Measurements from ENCODE around the gene EFCAB8. TPM values are rescaled to one million over a fixed set of nuclear protein-coding genes. Genes with fewer than 3 reads are reported as not detected.
"Not testable (repeated sequence)": the region's sequence is repeated elsewhere in the genome, so short reads cannot be mapped to it uniquely, and the experiment has no call there.

Gene EFCAB8
- total RNA-seq, 1 donor from 2014 or later, result 0.54 TPM

DNA sequence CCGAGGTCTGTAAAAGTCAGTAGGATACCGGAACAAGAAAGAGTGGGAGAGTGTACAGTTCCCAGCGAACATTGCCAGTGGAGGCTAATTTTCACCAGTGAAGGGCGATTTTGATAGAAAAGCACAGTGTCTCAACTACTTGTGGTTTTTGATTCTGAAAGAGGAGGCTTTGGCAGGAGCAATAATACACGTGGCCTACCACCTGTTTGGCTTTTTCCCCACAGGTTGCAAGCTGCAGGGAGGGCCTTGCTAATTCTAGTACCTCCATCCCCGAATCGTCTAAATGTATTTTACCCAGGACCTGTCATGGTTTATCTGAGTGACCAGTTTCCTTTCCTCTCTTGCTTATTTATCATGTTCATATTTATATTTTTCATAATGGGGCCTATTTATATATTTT, 3.3 kb upstream of the EFCAB8 start:
- H3K27ac Mint-ChIP-seq, result peak overlapping the region; percentile 58
- no peaks in the 10 kb centered on the region for H3K27me3 Mint-ChIP-seq
- H3K4me3 Mint-ChIP-seq, result no peak overlapping the region
- intact Hi-C loops (cut with micrococcal nuclease), result no loop called here
- peaks cover 42% of the 10 kb centered on the region for H3K36me3 Mint-ChIP-seq (ENCODE audit: low read depth)
- H3K9me3 Mint-ChIP-seq, result no peaks in the 10 kb centered on the region
- H3K4me1 Mint-ChIP-seq, result peaks cover 10% of the 10 kb centered on the region
- no peak for DNase-seq

DNA sequence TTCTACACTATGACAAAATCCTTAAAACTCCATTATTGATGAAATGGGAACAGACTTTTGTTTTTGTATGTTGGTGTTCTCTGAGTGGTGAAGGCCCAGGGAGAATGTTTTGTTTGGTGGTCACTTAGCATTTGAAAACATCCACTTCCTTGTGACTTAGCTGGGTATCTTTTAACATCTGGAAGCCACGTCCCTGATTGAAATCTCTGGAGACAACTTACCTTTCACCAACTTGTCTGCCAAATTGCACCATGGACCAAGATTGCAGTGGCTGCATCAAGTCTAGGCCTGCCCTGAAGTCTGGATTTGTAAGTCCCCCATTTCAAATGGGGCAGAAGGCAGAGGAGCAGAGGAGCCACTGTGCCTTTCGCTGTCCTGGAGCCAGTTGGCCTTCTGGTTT, 534 bp upstream of the EFCAB8 start:
- peaks cover 10% of the 10 kb centered on the region for H3K4me1 Mint-ChIP-seq
- no peak overlapping the region for H3K4me3 Mint-ChIP-seq
- no peaks in the 10 kb centered on the region for H3K27me3 Mint-ChIP-seq
- intact Hi-C loops (cut with micrococcal nuclease), result no loop called here
- no peak overlapping the region for H3K27ac Mint-ChIP-seq
- peaks cover 19% of the 10 kb centered on the region for H3K36me3 Mint-ChIP-seq (ENCODE audit: low read depth)
- no peaks in the 10 kb centered on the region for H3K9me3 Mint-ChIP-seq
- DNase-seq, result no peak

DNA sequence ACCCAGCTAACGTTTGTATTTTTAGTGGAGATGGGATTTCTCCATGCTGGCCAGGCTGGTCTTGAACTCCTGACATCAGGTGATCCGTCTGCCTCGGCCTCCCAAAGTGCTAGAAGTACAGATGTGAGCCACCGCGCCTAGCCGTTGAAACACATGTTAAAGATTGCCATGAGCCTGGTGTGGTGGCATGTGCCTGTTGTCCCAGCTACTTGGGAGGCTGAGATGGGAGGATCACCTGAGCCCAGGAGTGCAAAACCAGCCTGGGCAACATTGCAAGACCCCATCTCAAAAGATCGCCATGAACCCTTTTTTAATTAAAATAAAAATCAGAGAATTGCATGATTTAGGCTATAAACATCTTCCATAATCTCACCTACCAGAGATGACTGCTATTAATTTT, 2.7 kb downstream of the EFCAB8 start:
- Mint-ChIP-seq H3K36me3 (ENCODE audit: low read depth) (peaks cover 7% of the 10 kb centered on the region), H3K4me1 (peaks cover 4% of the 10 kb centered on the region), H3K27me3 (no peaks in the 10 kb centered on the region), H3K9me3 (no peaks in the 10 kb centered on the region), H3K4me3 (no peak overlapping the region), H3K27ac (no peak overlapping the region)
- DNase-seq, result no peak
- intact Hi-C loops (cut with micrococcal nuclease), result no loop called here

DNA sequence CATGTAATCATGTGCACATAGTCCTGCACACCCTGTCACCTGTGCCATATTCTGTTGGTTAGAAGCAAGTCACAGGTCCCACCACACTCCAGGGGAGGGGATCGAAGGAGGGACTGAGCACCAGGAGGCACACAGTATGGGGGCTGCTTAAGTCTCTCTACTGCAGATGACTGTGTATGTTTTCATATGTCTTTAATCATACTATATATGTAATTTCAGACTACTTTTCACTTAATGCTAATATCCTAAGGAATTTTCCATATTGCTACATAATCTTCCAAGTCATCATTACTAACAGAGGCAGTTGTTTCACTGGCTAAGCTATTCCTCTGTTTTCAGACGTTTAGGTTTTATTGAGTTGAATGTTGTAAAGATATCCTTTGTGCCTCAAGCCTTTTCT, 10.8 kb downstream of the EFCAB8 start:
- DNase-seq, result no peak
- H3K36me3 Mint-ChIP-seq (ENCODE audit: low read depth), result no peaks in the 10 kb centered on the region
- H3K27me3 Mint-ChIP-seq, result no peaks in the 10 kb centered on the region

DNA sequence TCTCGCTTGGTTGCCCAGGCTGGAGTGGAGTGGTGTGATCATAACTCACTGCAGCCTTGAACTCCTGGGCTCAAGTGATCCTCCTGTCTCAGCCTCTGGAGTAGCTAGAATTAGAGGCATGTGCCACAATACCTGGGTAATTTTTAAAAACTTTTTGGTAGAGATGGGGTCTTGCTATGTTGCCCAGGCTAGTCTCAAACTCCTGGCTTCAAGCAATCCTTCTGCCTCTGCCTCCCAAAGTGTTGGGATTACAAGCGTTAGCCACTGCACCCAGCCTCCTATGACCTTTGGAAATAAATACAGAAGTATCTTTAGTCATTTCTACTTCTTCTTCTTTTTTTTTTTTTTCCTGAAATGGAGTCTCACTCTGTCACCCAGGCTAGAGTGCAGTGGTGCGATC, 11.8 kb downstream of the EFCAB8 start:
- H3K4me1 Mint-ChIP-seq; intact Hi-C loops (cut with micrococcal nuclease); DNase-seq; H3K36me3 Mint-ChIP-seq (ENCODE audit: low read depth); H3K9me3 Mint-ChIP-seq; H3K27ac Mint-ChIP-seq; H3K27me3 Mint-ChIP-seq; H3K4me3 Mint-ChIP-seq: not testable (repeated sequence)

More for the DNA sequence above, 10.8 kb downstream of the EFCAB8 start:
- intact Hi-C loops (cut with micrococcal nuclease), result no loop called here
- Mint-ChIP-seq H3K4me3 (no peak overlapping the region), H3K9me3 (no peaks in the 10 kb centered on the region), H3K27ac (no peak overlapping the region), H3K4me1 (peaks cover 4% of the 10 kb centered on the region)

DNA sequence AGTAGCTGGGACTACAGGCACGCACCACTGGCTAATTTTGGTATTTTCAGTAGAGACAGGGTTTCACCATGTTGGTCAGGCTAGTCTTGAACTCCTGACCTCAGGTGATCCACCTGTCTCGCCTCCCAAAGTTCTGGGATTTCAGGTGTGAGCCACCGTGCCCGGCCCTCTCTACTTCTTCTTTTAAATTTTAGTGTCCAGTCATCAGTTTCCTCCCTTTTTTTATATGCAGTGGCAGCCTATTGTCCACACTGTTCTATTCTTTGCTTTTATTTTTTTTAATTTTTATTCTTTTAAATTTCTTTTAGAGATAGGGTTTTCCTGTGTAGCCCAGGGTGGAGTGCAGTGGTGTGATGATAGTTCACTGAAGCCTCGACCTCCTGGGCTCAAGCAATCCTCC, 12.3 kb downstream of the EFCAB8 start:
- Mint-ChIP-seq H3K27ac (no peak overlapping the region), H3K36me3 (ENCODE audit: low read depth) (no peaks in the 10 kb centered on the region), H3K9me3 (no peaks in the 10 kb centered on the region), H3K4me3 (no peak overlapping the region), H3K27me3 (no peaks in the 10 kb centered on the region), H3K4me1 (peaks cover 4% of the 10 kb centered on the region)
- no peak for DNase-seq
- intact Hi-C loops (cut with micrococcal nuclease), result no loop called here

DNA sequence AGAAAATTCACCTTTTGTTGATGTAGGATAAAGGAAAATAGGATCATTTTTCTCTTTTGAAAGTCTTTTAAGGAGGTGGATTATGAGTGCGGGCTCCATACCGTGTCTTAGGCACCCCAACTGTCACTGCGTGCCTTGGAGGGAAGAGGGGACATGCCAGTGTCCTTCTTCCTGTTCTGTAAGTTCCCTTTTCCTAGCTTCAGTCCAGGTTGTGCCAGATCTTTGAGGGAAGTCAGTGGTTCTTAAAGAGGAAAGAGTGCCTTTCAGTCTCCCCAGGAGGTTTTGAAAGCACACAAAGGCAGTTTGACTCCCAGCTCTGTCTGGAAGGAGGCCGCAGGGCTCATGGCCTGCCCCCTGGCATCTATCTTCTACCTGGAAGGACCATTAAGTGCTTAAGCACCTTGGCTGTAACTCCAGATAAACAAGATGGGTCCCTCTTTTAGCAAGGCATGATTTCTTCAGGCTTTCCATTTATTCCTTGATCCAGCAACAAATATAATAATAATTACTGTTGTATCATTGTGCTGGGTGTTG, 13.0 kb downstream of the EFCAB8 start:
- intact Hi-C loops (cut with micrococcal nuclease), result no loop called here
- H3K4me1 Mint-ChIP-seq, result peaks cover 1% of the 10 kb centered on the region
- no peak overlapping the region for H3K27ac Mint-ChIP-seq
- no peak overlapping the region for H3K4me3 Mint-ChIP-seq
- H3K27me3 Mint-ChIP-seq, result no peaks in the 10 kb centered on the region
- H3K9me3 Mint-ChIP-seq, result no peaks in the 10 kb centered on the region
- no peaks in the 10 kb centered on the region for H3K36me3 Mint-ChIP-seq (ENCODE audit: low read depth)
- DNase-seq, result no peak

DNA sequence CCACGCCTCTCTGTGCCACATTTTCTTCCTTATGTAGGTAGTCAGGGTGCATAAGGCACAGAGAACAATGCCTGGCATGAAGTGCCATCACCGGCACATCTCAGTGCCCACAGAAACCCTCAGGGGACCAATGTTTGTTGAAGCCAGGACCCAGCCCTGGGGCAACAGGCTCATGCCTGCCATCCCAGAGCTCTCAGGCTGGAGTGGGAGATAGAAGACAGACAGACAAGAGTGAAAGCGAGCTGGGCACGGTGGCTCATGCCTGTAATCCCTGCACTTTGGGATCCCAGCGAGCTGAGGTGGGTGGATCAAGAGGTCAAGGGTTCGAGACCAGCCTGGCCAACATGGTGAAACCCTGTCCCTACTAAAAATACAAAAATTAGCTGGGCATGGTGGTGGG, 13.5 kb downstream of the EFCAB8 start:
- Mint-ChIP-seq H3K4me3 (no peak overlapping the region), H3K36me3 (ENCODE audit: low read depth) (no peaks in the 10 kb centered on the region), H3K4me1 (no peaks in the 10 kb centered on the region), H3K27ac (no peak overlapping the region), H3K27me3 (no peaks in the 10 kb centered on the region), H3K9me3 (no peaks in the 10 kb centered on the region)
- DNase-seq, result no peak
- intact Hi-C loops (cut with micrococcal nuclease), result no loop called here

DNA sequence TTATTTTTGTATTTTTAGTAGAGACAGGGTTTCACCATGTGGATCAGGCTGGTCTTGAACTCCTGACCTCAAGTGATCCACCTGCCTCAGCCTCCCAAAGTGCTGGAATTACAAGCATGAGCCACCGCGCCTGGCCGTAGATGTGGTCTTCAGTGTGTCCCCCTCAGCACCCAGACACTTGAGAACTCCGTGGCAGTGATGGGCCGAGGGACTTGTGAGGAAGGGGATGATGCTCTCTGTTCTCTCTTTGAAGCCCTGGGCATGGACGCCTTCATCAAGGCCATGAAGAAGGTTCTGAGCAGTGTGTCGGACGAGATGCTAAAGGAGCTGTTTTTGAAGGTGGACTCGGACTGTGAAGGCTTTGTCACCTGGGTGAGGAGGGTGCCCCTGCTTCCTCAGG, 16.9 kb downstream of the EFCAB8 start:
- Mint-ChIP-seq H3K4me1 (no peaks in the 10 kb centered on the region), H3K27me3 (no peaks in the 10 kb centered on the region), H3K27ac (no peak overlapping the region), H3K9me3 (no peaks in the 10 kb centered on the region), H3K4me3 (no peak overlapping the region), H3K36me3 (ENCODE audit: low read depth) (no peaks in the 10 kb centered on the region)
- no peak for DNase-seq
- intact Hi-C loops (cut with micrococcal nuclease), result no loop called here

DNA sequence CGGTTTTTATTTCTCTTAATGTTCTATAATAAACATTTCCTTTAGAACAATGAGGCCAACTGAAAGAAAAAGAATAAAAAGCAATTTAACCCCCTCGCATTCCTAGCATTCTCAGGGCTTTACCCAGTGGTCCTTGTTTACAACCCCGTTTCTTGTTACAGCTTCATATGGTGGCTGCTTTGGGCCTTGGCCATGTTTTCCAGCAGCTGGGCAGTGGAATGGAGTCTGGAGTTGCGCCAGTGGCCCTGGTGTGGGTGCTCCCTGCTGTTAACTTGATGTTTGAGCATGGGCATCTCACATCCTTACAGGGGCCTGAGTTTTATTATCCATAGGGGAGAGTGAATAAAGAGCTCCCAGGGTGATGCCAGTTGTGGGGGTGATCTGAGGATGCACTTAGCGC, 18.8 kb downstream of the EFCAB8 start:
- H3K36me3 Mint-ChIP-seq (ENCODE audit: low read depth), result no peaks in the 10 kb centered on the region
- no peaks in the 10 kb centered on the region for H3K9me3 Mint-ChIP-seq
- no peaks in the 10 kb centered on the region for H3K27me3 Mint-ChIP-seq
- DNase-seq, result no peak
- no peaks in the 10 kb centered on the region for H3K4me1 Mint-ChIP-seq
- no peak overlapping the region for H3K4me3 Mint-ChIP-seq
- intact Hi-C loops (cut with micrococcal nuclease), result no loop called here
- H3K27ac Mint-ChIP-seq, result no peak overlapping the region

DNA sequence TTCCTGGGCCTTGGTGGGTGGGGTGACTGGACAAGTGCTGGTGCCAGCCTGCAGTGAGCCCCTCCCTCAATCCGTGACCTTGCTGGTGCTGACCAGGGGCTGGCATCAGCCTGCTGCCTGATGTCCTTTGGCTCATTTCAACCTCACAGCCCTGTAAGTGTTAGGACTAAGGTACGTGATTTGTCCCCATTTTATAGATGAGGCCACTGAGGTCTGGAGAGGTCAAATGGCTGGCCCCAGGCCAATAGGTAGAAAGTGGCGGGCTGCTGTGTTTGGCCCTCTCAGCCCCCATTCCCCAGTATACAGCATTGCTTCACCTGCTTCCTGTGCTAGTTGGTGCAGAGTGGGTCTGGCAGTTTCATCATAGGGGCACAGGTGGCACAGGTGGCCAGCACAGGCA, 20.1 kb downstream of the EFCAB8 start:
- Mint-ChIP-seq H3K36me3 (ENCODE audit: low read depth) (no peaks in the 10 kb centered on the region), H3K27me3 (no peaks in the 10 kb centered on the region), H3K27ac (no peak overlapping the region), H3K9me3 (no peaks in the 10 kb centered on the region), H3K4me1 (no peaks in the 10 kb centered on the region), H3K4me3 (no peak overlapping the region)
- no peak for DNase-seq
- intact Hi-C loops (cut with micrococcal nuclease), result no loop called here

DNA sequence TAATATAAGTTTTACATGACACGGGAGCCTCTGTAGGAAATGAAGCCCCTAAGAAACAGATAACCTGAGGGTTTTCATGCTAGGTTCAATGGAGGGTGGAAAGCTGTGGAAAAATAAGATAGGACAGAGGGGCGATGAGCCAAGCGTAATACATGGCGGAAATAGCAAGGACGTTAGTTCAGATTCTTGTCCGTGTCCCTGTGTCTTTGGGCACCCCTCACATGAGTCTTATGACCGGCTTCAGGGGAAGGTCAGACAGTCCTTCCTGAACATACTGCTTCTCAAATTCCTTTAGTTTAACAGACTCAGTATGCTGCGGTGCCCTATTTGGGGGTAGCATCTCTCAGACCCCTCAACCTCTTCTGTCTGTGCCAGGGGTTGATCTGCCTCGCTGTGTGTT, 20.8 kb downstream of the EFCAB8 start:
- intact Hi-C loops (cut with micrococcal nuclease), result no loop called here
- DNase-seq, result no peak

DNA sequence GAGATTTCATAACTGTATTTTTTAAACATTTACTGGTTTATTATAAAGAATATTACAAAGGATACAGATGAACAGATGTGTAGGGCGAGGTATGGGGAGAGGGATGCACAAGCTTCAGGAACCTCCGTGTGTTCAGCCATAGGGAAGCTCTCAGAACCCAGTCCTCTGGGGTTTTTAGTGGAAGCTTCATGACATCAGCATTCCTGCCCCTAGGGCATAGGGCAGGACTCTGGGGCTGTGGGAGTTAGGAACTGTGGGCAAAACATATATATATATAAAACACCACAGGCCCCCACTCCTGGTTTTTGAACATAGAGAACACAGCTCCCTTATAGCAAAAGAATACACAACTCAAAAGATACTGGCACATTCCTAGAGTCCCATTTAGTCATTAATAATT, 21.9 kb downstream of the EFCAB8 start:
- intact Hi-C loops (cut with micrococcal nuclease), result no loop called here
- DNase-seq, result no peak
- H3K27me3 Mint-ChIP-seq, result no peaks in the 10 kb centered on the region
- no peaks in the 10 kb centered on the region for H3K9me3 Mint-ChIP-seq
- no peak overlapping the region for H3K27ac Mint-ChIP-seq
- H3K4me1 Mint-ChIP-seq, result no peaks in the 10 kb centered on the region
- no peak overlapping the region for H3K4me3 Mint-ChIP-seq
- H3K36me3 Mint-ChIP-seq (ENCODE audit: low read depth), result no peaks in the 10 kb centered on the region

More for the DNA sequence above, 20.8 kb downstream of the EFCAB8 start:
- Mint-ChIP-seq H3K27ac (no peak overlapping the region), H3K36me3 (ENCODE audit: low read depth) (no peaks in the 10 kb centered on the region), H3K9me3 (no peaks in the 10 kb centered on the region), H3K4me3 (no peak overlapping the region), H3K4me1 (no peaks in the 10 kb centered on the region), H3K27me3 (no peaks in the 10 kb centered on the region)

DNA sequence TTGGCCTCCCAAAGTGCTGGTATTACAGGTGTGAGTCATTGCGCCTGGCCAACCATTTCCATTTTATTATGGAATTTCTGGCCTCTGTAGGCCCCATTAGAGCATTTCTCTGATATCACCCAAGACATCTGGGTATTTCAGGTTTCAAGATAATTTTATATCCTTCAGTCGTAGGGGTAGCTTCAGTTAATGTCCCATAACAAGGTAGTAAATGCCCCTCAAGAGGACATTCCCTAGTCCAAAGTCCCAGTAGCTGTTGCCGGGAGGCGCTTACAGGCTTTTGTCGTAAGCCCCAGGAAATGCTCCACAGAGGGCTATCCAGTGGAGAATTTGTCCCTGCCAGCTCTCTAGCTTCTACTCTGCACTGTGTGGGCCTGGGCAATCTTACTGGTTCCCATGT, 24.4 kb downstream of the EFCAB8 start:
- Mint-ChIP-seq H3K4me3 (no peak overlapping the region), H3K4me1 (no peaks in the 10 kb centered on the region), H3K27me3 (no peaks in the 10 kb centered on the region), H3K36me3 (ENCODE audit: low read depth) (no peaks in the 10 kb centered on the region), H3K27ac (no peak overlapping the region), H3K9me3 (no peaks in the 10 kb centered on the region)
- no peak for DNase-seq
- intact Hi-C loops (cut with micrococcal nuclease), result no loop called here

DNA sequence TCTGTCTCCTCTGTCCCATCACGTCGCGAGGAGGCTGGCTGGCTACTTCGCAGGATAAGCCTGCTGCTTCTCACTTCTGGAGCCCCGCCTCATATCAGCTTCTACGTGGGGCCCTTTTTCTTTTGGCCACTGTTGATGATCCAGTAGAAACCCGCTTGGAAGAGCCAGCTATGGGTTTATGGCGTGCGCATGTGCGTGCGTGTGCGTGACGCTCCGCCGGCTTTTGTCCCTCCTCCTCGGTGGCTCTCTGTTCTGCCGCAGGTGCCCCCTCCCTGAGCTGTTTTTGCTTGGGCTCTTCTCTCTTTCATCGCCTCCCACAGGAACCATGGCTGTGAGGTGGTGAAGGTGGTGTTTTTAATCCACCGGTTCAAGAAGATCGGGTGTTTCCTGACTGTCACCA, 26.5 kb downstream of the EFCAB8 start:
- DNase-seq, result no peak
- intact Hi-C loops (cut with micrococcal nuclease), result no loop called here
- Mint-ChIP-seq H3K9me3 (no peaks in the 10 kb centered on the region), H3K27me3 (no peaks in the 10 kb centered on the region), H3K27ac (no peak overlapping the region), H3K4me1 (no peaks in the 10 kb centered on the region), H3K36me3 (ENCODE audit: low read depth) (no peaks in the 10 kb centered on the region), H3K4me3 (no peak overlapping the region)

Measured in activated CD4-positive, alpha-beta T cell treated with anti-CD3 and anti-CD28 coated beads, Interleukin-2, amount 10 ng/mL, durations not matched to agents 24 days and 14 days (primary cell).